GM21381 (cell line): ENCODE data around the gene CNP.

Experiments used
- ATAC-seq: cut with Tn5 transposase; IDR thresholded peaks from one replicate; pipeline ENCODE4 v1.9.1; 2021; ENCODE audit warnings: mild to moderate bottlenecking, moderate library complexity; ENCODE audit not compliant: unreplicated experiment

CNP gene

GRCh38 chr17:41941168-41941567 lies 25.4 kb upstream of the CNP start:
- ATAC-seq, result no peak

GRCh38 chr17:41942626-41943373 lies 23.8 kb upstream of the CNP start:
- ATAC-seq, result no peak

GRCh38 chr17:41943492-41943891 lies 23.1 kb upstream of the CNP start:
- ATAC-seq, result no peak

GRCh38 chr17:41944943-41945342 lies 21.7 kb upstream of the CNP start:
- no peak for ATAC-seq

- ATAC-seq, result no peak
Observed at GRCh38 chr17:41948762-41949460, 17.7 kb upstream of the CNP start.

- ATAC-seq, result no peak
Observed at GRCh38 chr17:41956522-41956921, 10.1 kb upstream of the CNP start.

GRCh38 chr17:41957031-41957868 lies 9.3 kb upstream of the CNP start:
- ATAC-seq, result no peak

- no peak for ATAC-seq
Observed at GRCh38 chr17:41957869-41958439, 8.6 kb upstream of the CNP start.

GRCh38 chr17:41959030-41959335 lies 7.6 kb upstream of the CNP start:
- no peak for ATAC-seq

- no peak for ATAC-seq
Observed at GRCh38 chr17:41959336-41960095, 7.1 kb upstream of the CNP start.

- no peak for ATAC-seq
Observed at GRCh38 chr17:41962111-41962510, 4.5 kb upstream of the CNP start.

- ATAC-seq, result no peak
Observed at GRCh38 chr17:41962768-41963434, 3.7 kb upstream of the CNP start.

GRCh38 chr17:41965694-41966462 lies 717 bp upstream of the CNP start:
- ATAC-seq, result peak; percentile 32

GRCh38 chr17:41967141-41967920 lies 736 bp downstream of the CNP start:
- no peak for ATAC-seq

GRCh38 chr17:41967921-41968578 lies 1.5 kb downstream of the CNP start:
- no peak for ATAC-seq

- no peak for ATAC-seq
Observed at GRCh38 chr17:41968676-41969075, 2.1 kb downstream of the CNP start.

- ATAC-seq, result no peak
Observed at GRCh38 chr17:41970901-41971331, 4.3 kb downstream of the CNP start.
